ENCODE measurements around the gene PUM2.
"Not testable (repeated sequence)": the region's sequence is repeated elsewhere in the genome, so short reads cannot be mapped to it uniquely, and the experiment has no call there.

Gene PUM2

DNA sequence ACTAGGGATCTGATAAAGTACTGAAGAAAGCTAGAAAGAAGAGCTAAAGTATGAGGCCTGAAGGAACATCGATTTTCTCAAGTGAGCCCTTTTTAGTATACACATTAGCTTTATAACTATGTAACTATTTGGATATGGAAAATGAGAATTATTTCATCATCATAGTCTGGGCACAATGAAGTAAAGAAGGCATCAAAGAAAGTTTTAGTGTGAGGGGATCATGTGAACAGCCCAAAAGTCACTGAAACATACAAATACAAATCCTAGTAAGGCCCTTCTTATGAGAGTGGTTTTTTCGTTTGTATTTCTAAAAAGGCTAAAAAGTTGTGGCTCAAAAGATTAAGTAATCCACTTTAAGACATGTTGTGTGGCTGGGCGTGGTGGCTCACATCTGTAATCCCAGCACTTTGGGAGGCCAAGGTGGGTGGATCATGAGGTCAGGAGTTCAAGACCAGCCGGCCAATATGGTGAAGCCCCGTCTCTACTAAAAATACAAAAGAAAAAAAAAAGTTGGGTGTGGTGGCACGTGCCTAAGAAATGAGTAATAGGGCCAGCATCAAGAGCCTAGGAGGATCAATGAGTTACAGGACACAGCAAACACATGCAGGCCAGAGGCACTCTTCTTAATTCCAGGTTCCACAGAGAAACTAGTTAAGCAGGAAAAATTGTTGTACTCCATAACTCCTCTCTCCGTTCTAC, 61.9 kb downstream of the PUM2 start:
- no peak for DNase-seq

DNA sequence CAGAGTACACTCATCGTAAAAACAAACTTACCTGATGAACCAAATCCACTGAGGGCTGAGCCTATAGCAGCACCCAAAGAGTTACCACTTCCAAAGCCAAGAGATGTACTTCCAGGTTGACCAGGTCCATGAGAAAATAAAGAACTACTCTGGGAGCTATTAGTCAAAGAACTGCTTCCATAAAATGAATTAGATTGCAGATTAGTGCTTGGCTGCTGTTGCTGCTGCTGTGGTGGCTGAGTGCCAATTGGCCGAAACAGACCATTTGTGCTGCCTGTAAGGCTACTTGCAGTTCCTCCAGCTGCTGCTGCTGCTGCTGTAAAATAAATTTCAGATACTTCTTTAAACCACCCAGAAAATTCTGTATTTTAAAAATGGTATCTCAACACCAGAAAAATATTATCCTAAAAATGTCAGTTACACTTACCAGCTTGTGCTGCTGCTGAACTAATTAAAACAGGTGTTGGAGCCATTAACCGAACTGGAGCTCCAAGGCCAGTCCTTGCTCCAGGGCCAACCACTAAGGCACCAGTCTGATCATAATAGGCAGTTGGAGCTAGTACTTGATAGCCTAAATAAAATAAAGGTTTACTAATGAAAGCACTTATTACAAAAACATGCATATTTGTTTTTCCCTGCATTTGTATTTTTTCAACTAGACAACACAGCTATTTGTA, 67.6 kb downstream of the PUM2 start:
- no peak for DNase-seq

DNA sequence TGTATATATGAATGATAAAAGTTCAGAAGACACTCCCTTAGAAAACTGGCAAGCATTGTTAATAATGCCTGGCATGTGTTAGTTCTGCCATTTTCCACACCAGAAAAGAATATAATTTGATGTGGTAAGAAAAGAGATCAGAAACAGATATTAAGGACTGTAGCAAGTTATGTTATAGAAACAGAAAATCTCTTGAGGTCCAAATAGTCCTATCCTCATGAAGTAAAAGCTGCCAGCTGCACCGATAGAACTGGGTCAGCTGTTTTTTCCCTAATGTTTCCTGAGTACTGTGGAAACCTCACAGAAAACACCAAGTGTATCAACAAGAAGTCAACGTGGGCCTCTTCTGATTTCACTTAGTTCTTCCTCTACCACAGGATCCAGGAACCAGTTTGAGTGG, 68.8 kb downstream of the PUM2 start:
- DNase-seq, result no peak

DNA sequence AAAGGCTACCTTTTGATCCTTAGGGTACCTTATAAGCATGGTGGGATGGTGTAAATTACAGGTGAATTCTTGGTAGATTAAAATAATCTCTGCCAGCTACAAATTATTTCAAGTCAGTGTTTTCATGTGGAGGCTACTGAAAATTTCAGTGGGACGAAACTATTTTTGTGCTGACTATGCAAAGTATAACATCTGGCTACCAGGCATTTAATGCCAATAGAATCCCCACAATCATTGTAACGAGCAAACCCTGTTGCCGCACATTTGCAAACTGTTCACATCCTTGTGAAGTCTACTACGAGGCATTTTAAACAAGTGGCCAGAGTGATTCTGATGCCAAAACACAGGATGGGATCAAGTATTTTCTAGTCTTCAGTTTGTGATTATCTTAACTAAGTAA, 77.6 kb downstream of the PUM2 start:
- no peak for DNase-seq

- not testable (repeated sequence) for DNase-seq
Measured at GRCh38 chr2:20268317-20268716, 82.3 kb downstream of the PUM2 start.

GRCh38 chr2:20267529-20267928, 83.1 kb downstream of the PUM2 start:
- DNase-seq, result no peak

DNA sequence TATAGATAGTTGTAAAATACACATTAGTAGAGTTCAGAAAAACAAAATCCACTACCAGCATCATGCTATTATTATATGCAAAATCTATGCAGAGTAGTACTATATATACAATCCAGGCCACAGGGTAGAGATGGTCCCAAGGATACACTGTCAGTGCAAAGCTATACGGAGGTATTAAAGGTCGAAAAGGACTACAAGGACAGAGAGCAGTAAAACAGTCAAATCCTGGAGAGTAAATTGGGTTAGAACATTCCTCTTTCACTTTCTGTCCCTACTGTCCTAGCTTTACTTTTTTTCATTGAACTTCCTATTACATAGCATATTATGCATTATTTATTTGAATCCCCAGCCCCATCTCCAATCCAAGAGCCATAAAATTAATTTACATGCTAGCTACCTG, 86.0 kb downstream of the PUM2 start:
- DNase-seq, result no peak

- no peak for DNase-seq
Measured at GRCh38 chr2:20257411-20257810, 93.2 kb downstream of the PUM2 start.

- no peak for DNase-seq
Measured at GRCh38 chr2:20254731-20255130, 95.9 kb downstream of the PUM2 start.

GRCh38 chr2:20250436-20250835, 100.2 kb downstream of the PUM2 start:
- DNase-seq, result no peak

GRCh38 chr2:20249170-20249569, 101.5 kb downstream of the PUM2 start:
- DNase-seq, result no peak

DNA sequence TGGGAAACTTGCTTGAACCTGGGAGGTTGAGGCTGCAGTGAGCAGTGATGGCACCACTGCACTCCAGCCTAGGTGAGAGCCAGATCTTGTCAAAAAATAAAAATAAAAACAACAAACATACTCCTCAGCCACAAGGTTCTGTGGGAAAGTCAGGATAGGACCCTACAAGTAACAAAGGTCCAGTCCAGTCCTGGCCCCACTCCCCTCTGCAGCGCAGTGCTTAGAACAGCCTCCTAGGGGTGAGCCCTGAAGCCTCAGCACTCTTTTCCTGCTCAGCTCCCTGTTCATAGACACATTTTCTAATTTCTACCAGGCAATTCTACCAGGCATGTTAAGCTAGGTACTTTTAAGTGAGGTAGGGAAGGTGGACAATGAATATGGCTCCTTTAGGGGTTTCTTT, 103.6 kb downstream of the PUM2 start:
- DNase-seq, result no peak

GRCh38 chr2:20243637-20244036, 107.0 kb downstream of the PUM2 start:
- DNase-seq, result not testable (repeated sequence)

DNA sequence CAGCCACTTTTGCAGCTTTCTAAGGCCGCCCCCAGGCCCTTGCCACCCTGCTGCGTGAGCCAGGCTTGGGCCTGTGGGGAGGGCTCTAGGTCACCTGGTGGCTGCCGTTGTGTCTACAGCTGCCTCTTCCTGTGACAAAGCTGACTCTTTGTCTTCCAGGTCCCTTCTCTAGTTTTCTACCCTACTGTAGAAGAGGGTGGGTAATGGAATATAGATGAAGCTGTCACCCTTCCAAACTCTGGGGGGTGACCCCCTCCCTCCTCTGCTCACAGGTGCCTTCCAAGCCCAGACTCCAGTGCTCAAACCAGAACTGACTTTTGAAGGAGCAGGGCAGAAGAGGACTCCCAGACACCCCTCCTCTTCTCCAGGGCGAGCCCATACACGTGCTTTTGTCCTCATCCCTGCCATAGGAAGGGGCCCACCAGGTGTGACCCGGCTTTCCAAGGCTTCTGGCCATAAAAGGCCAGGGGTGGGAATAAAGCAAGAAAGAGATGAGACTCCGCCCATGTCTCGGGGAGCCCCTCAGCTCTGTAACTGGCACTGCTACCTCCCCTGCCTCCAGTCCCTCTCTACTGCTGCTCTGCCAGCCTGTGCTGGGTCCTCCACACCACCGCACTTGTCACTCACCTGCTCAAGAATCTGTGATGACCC, 107.8 kb downstream of the PUM2 start:
- DNase-seq, result no peak

DNA sequence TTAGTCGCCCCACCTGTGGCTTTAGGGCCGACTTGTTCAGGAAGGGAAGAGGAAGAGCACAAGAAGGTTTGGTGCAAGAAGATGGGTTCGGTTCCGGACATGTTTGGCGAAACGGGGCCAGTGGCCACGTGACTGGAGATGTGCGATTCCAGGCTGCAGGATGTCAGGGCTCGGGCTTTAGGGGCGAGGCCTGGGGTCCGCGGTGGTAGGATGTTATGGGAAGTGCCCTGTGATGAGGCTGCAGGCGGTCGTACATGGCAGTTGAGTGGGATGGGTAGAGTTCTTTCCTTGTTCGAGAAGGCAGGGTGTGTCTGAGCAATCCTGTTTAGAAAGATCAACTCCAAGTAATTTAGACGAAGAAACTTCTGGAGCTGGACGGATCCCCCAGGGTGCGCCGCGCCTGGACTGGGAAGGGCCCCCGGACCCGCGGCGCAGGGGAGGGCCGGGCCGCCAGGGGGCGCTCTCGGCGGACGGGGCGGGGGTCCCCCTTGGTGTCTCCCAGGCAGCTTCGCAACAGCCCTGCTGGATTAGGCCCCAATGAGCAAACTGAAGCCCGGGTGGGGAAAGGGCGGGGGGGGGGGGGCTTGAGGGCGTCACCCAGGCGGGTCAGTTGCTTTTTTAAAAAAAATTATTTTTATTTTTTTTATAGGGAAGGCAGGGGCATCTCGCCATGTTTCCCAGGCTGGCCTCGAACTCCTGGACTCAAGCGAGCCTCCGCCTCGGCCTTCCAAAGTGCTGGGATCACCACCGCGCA, 108.5 kb downstream of the PUM2 start:
- no peak for DNase-seq

GRCh38 chr2:20240291-20240690, 110.4 kb downstream of the PUM2 start:
- DNase-seq, result not testable (repeated sequence)

GRCh38 chr2:20236496-20236895, 114.1 kb downstream of the PUM2 start:
- no peak for DNase-seq

- no peak for DNase-seq
Measured at GRCh38 chr2:20235655-20236305, 114.9 kb downstream of the PUM2 start.

GRCh38 chr2:20234597-20234996, 116.0 kb downstream of the PUM2 start:
- not testable (repeated sequence) for DNase-seq

- DNase-seq, result no peak
Measured at GRCh38 chr2:20232837-20233207, 117.8 kb downstream of the PUM2 start.

- DNase-seq, result no peak
Measured at GRCh38 chr2:20231598-20232026, 119.0 kb downstream of the PUM2 start.

GRCh38 chr2:20231159-20231558, 119.5 kb downstream of the PUM2 start:
- no peak for DNase-seq

GRCh38 chr2:20230114-20230425, 120.6 kb downstream of the PUM2 start:
- no peak for DNase-seq

Measured in T-helper 9 cell (primary cell).